WTC11 (cell line): ENCODE measurements around the gene COL4A2. TPM values are rescaled to one million over a fixed set of nuclear protein-coding genes. Genes with fewer than 3 reads are reported as not detected.

ENCODE experiments used
- ATAC-seq: fragments of 200-7000 bp; cut with Tn5 transposase; 2 replicates; pipeline ENCODE4 v1.10.0; 2021; ENCODE audit warnings: mild to moderate bottlenecking, moderate library complexity
- CTCF ChIA-PET: fragments of 300-600 bp; sonication (Branson Sonifier 250); formaldehyde crosslinking; loops from one replicate; lab custom pipeline; 2021; ENCODE audit warnings: antibody characterized with exemption; lab: Charles Lee
- POLR2A ChIA-PET: fragments of 350-600 bp; sonication (Branson Sonifier 250); formaldehyde crosslinking; loops from one replicate; lab custom pipeline; 2021; ENCODE audit warnings: antibody characterized with exemption; lab: Charles Lee
- DNase-seq: peaks from one replicate; pipeline ENCODE4 v3.0.0; 2021; ENCODE audit warnings: low spot score
- H3K27ac Mint-ChIP-seq: 2 replicates; pipeline ENCODE4 v1.8.0; 2021; ENCODE audit warnings: mixed read lengths
- H3K27me3 Mint-ChIP-seq: 2 replicates; pipeline ENCODE4 v1.8.0; 2021; ENCODE audit warnings: low read depth, mild to moderate bottlenecking, moderate library complexity, mixed read lengths
- H3K36me3 Mint-ChIP-seq: 2 replicates; pipeline ENCODE4 v1.8.0; 2021; ENCODE audit warnings: mixed read lengths
- H3K4me1 Mint-ChIP-seq: 2 replicates; pipeline ENCODE4 v1.8.0; 2022; ENCODE audit warnings: mixed read lengths
- H3K4me3 Mint-ChIP-seq: 2 replicates; pipeline ENCODE4 v1.8.0; 2021; ENCODE audit warnings: mild to moderate bottlenecking, moderate library complexity, mixed read lengths
- H3K9me3 Mint-ChIP-seq: 2 replicates; pipeline ENCODE4 v1.8.0; 2021; ENCODE audit warnings: mixed read lengths
- AFF4 ChIP-seq: sonication (generic); formaldehyde crosslinking; IDR thresholded peaks from 2 replicates; pipeline ENCODE4 v1.8.1; 2023; ENCODE audit warnings: mild to moderate bottlenecking, missing genetic modification reagents, borderline replicate concordance
- ELF4 ChIP-seq: sonication (generic); formaldehyde crosslinking; IDR thresholded peaks from 2 replicates; pipeline ENCODE4 v1.8.1; 2022; ENCODE audit warnings: low read depth, mild to moderate bottlenecking, moderate library complexity, missing genetic modification reagents
- ETV6 ChIP-seq: sonication (generic); formaldehyde crosslinking; IDR thresholded peaks from 2 replicates; pipeline ENCODE4 v1.8.1; 2022; ENCODE audit warnings: mild to moderate bottlenecking, missing genetic modification reagents
- FOXK1 ChIP-seq: sonication (generic); formaldehyde crosslinking; IDR thresholded peaks from 2 replicates; pipeline ENCODE4 v1.8.0; 2022; ENCODE audit warnings: mild to moderate bottlenecking, moderate library complexity, missing genetic modification reagents
- GRHL2 ChIP-seq: fragments of 250-450 bp; sonication (Bioruptor Pico); IDR thresholded peaks from 2 replicates; pipeline ENCODE4 v1.8.0; 2022; ENCODE audit warnings: mild to moderate bottlenecking, moderate library complexity; ENCODE audit not compliant: insufficient replicate concordance, severe bottlenecking
- JUN ChIP-seq: sonication (generic); formaldehyde crosslinking; IDR thresholded peaks from 2 replicates; pipeline ENCODE4 v1.8.0; 2023; ENCODE audit warnings: mild to moderate bottlenecking, missing genetic modification reagents
- MAX ChIP-seq: sonication (generic); formaldehyde crosslinking; IDR thresholded peaks from 2 replicates; pipeline ENCODE4 v1.8.0; 2022; ENCODE audit warnings: mild to moderate bottlenecking, missing genetic modification reagents
- MYBL2 ChIP-seq: sonication (generic); formaldehyde crosslinking; IDR thresholded peaks from 2 replicates; pipeline ENCODE4 v1.8.1; 2023; ENCODE audit warnings: mild to moderate bottlenecking, moderate library complexity, missing genetic modification reagents
- NFATC4 ChIP-seq: fragments of 250-450 bp; sonication (Bioruptor Pico); IDR thresholded peaks from 2 replicates; pipeline ENCODE4 v1.9.0; 2021; ENCODE audit warnings: mild to moderate bottlenecking
- NR2C2 ChIP-seq: sonication (generic); formaldehyde crosslinking; IDR thresholded peaks from 2 replicates; pipeline ENCODE4 v1.8.0; 2022; ENCODE audit warnings: mild to moderate bottlenecking, missing genetic modification reagents
- SMAD3 ChIP-seq: sonication (generic); formaldehyde crosslinking; IDR thresholded peaks from 2 replicates; pipeline ENCODE4 v1.8.0; 2022; ENCODE audit warnings: missing genetic modification reagents, mild to moderate bottlenecking, borderline replicate concordance
- TCF7 ChIP-seq: sonication (generic); formaldehyde crosslinking; IDR thresholded peaks from 2 replicates; pipeline ENCODE4 v1.8.0; 2022; ENCODE audit warnings: mild to moderate bottlenecking, low read depth, missing genetic modification reagents, moderate library complexity
- TEAD1 ChIP-seq: sonication (generic); formaldehyde crosslinking; IDR thresholded peaks from 2 replicates; pipeline ENCODE4 v1.8.0; 2022; ENCODE audit warnings: mild to moderate bottlenecking, missing genetic modification reagents
- TP53 ChIP-seq: sonication (generic); formaldehyde crosslinking; IDR thresholded peaks from 2 replicates; pipeline ENCODE4 v1.8.1; 2023; ENCODE audit warnings: mild to moderate bottlenecking, missing genetic modification reagents
- ZNF219 ChIP-seq: sonication (generic); formaldehyde crosslinking; IDR thresholded peaks from 2 replicates; pipeline ENCODE4 v1.8.0; 2023; ENCODE audit warnings: missing genetic modification reagents, mild to moderate bottlenecking, borderline replicate concordance
- ZNF263 ChIP-seq: sonication (generic); formaldehyde crosslinking; IDR thresholded peaks from 2 replicates; pipeline ENCODE4 v1.8.1; 2022; ENCODE audit warnings: low read depth, mild to moderate bottlenecking, moderate library complexity, missing genetic modification reagents
- ZNF423 ChIP-seq: fragments of 250-450 bp; sonication (Bioruptor Pico); IDR thresholded peaks from 2 replicates; pipeline ENCODE4 v2.1.2; 2022; ENCODE audit warnings: mild to moderate bottlenecking, moderate library complexity
- ZNF425 ChIP-seq: fragments of 250-450 bp; sonication (Bioruptor Pico); conservative IDR thresholded peaks from 2 replicates; pipeline ENCODE4 v1.9.0; 2021; ENCODE audit warnings: mild to moderate bottlenecking
- ZNF512 ChIP-seq: sonication (generic); formaldehyde crosslinking; IDR thresholded peaks from 2 replicates; pipeline ENCODE4 v1.8.1; 2022; ENCODE audit warnings: missing genetic modification reagents, borderline replicate concordance
- total RNA-seq: library from RNA; stranded (reverse); gene quantifications from 3 replicates; pipeline ENCODE4 v1.2.3, GENCODE V29; 2021
- TF ChIP-seq, protein P1 (sequence below): sonication (generic); formaldehyde crosslinking; IDR thresholded peaks from 2 replicates; pipeline ENCODE4 v1.8.0; 2023; ENCODE audit warnings: mild to moderate bottlenecking, missing genetic modification reagents

The COL4A2 gene
- total RNA-seq, 1 experiment from 2014 or later: 109 TPM

DNA sequence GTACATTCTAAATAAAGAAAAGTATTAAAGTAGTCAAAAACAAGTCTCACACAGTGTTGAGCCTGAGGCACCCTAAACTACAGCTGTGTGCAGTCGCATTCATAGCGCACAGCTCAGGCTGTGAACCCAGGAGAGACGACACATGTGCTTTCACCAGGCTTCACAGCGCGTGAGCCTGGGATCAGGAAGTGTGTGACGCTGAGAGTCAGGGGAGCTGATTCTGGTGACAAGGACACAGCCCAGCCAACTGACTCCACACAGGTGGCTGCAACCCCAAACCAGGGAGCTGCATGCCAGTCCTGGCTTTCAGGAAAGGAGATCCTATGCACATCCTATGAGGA, 41.8 kb upstream of the COL4A2 start:
- H3K27me3 Mint-ChIP-seq: no peaks in the 10 kb centered on the region
- no peak for ATAC-seq
- peaks cover 58% of the 10 kb centered on the region for H3K4me1 Mint-ChIP-seq
- no peak overlapping the region for H3K27ac Mint-ChIP-seq
- H3K9me3 Mint-ChIP-seq: no peaks in the 10 kb centered on the region
- ChIA-PET CTCF (interaction anchor here (1.1 to 3.8 kb wide), 6 partner anchors 9 to 147 kb away, joined by 3 to 29 read pairs (median 4); partner anchors contain the start of genes COL4A1 and COL4A2), POLR2A (interaction anchor here (1.0 kb wide), 1 partner anchor 41 kb away, joined by 3 read pairs; no protein-coding TSS in a partner anchor)
- H3K4me3 Mint-ChIP-seq: no peak overlapping the region
- TF ChIP-seq FOXK1 (CRISPR knock-in tag) (no peak), GRHL2 (CRISPR knock-in tag) (no peak), NR2C2 (CRISPR knock-in tag) (no peak), ZNF425 (CRISPR knock-in tag) (no peak), SMAD3 (CRISPR knock-in tag) (no peak), TP53 (CRISPR knock-in tag) (no peak), ETV6 (CRISPR knock-in tag) (no peak)
- DNase-seq: no peak
- H3K36me3 Mint-ChIP-seq: no peaks in the 10 kb centered on the region

DNA sequence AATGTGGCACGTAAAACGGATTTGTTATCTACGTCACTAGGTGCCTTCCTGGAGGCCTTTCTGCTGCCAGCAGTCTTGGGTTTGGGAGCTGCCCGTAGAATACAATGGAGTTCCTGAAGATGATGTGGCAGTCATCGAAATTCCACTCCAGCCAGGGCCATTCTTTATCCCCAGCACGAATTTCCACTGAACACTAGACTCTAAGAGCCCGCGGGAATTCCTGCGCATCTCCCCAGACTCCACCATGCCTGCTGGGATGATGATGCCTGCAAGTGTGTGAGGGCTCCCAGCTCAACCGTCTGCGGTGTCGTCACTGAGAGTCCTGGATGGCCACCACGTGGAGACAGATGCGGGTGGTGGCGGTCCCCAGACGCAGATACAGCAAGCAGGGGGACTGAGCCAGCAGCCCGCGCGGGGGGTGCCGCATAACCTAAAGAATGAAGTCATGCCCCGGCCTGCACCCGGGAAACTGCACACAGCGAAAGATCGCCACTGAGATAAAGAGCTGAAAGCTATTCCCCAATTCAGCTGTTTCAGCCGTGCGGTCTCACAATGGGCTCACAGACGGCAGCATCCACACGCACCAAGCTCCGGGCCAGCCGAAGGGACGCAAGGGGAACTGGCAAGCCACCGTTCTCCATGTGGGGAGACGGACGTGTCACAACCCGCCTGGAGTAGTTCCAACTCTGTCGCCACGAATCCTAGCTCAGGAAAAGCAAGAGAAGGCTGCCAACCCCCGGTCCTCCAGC, 41.2 kb upstream of the COL4A2 start:
- ChIA-PET CTCF (interaction anchor here (0.6 to 3.8 kb wide), 10 partner anchors 8 to 491 kb away, joined by 3 to 29 read pairs (median 6); partner anchors contain the start of genes COL4A1 and COL4A2), POLR2A (interaction anchor here (0.6 to 1.1 kb wide), 4 partner anchors 40 to 449 kb away, joined by 3 read pairs; partner anchors contain the start of genes COL4A1 and COL4A2)
- no peak overlapping the region for H3K4me3 Mint-ChIP-seq
- no peaks in the 10 kb centered on the region for H3K36me3 Mint-ChIP-seq
- H3K27me3 Mint-ChIP-seq: no peaks in the 10 kb centered on the region
- no peaks in the 10 kb centered on the region for H3K9me3 Mint-ChIP-seq
- ATAC-seq (no peak), DNase-seq (no peak)
- peaks cover 58% of the 10 kb centered on the region for H3K4me1 Mint-ChIP-seq
- TF ChIP-seq ZNF423 (CRISPR knock-in tag) (no peak), TEAD1 (CRISPR knock-in tag) (0 out of 2 replicates have a peak, but pooled peaks have one; percentile 24), ZNF219 (CRISPR knock-in tag) (no peak), MAX (CRISPR knock-in tag) (no peak)
- TF ChIP-seq, protein P1, sequence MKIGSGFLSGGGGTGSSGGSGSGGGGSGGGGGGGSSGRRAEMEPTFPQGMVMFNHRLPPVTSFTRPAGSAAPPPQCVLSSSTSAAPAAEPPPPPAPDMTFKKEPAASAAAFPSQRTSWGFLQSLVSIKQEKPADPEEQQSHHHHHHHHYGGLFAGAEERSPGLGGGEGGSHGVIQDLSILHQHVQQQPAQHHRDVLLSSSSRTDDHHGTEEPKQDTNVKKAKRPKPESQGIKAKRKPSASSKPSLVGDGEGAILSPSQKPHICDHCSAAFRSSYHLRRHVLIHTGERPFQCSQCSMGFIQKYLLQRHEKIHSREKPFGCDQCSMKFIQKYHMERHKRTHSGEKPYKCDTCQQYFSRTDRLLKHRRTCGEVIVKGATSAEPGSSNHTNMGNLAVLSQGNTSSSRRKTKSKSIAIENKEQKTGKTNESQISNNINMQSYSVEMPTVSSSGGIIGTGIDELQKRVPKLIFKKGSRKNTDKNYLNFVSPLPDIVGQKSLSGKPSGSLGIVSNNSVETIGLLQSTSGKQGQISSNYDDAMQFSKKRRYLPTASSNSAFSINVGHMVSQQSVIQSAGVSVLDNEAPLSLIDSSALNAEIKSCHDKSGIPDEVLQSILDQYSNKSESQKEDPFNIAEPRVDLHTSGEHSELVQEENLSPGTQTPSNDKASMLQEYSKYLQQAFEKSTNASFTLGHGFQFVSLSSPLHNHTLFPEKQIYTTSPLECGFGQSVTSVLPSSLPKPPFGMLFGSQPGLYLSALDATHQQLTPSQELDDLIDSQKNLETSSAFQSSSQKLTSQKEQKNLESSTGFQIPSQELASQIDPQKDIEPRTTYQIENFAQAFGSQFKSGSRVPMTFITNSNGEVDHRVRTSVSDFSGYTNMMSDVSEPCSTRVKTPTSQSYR: no peak
- H3K27ac Mint-ChIP-seq: 0 out of 2 replicates have a peak overlapping the region, but pooled peaks have one; percentile 19

GRCh38 chr13:110266431-110266809, 40.7 kb upstream of the COL4A2 start:
- Mint-ChIP-seq H3K9me3 (no peaks in the 10 kb centered on the region), H3K4me1 (peaks cover 58% of the 10 kb centered on the region), H3K27me3 (no peaks in the 10 kb centered on the region), H3K36me3 (no peaks in the 10 kb centered on the region), H3K27ac (0 out of 2 replicates have a peak overlapping the region, but pooled peaks have one; percentile 19), H3K4me3 (no peak overlapping the region)
- no peak for DNase-seq
- ChIA-PET POLR2A (interaction anchor here (0.6 to 1.2 kb wide), 5 partner anchors 39 to 449 kb away, joined by 3 to 5 read pairs (median 3); partner anchors contain the start of genes COL4A1 and COL4A2), CTCF (interaction anchor here (1.1 to 3.8 kb wide), 9 partner anchors 8 to 189 kb away, joined by 3 to 29 read pairs (median 7); partner anchors contain the start of genes COL4A1 and COL4A2)
- no peak for ATAC-seq
- no peak for TF ChIP-seq JUN (CRISPR knock-in tag)
- TF ChIP-seq NFATC4 (CRISPR knock-in tag): no peak
- TF ChIP-seq AFF4: no peak
- no peak for TF ChIP-seq ZNF263 (CRISPR knock-in tag)
- TF ChIP-seq MYBL2: no peak
- no peak for TF ChIP-seq ELF4 (CRISPR knock-in tag)
- no peak for TF ChIP-seq TCF7
- TF ChIP-seq ZNF512 (CRISPR knock-in tag): no peak
